CD4-positive, alpha-beta T cell treated with Interleukin-2 at 100 ng/mL for 4 hours (primary cell): Measurements from ENCODE around the gene AFMID.
"Not testable (repeated sequence)": the region's sequence is repeated elsewhere in the genome, so short reads cannot be mapped to it uniquely, and the experiment has no call there.

Source experiments
- DNase-seq: peaks from one replicate; pipeline ENCODE4 v3.0.0-alpha.2; 2020; ENCODE audit warnings: low spot score

The AFMID gene

DNA sequence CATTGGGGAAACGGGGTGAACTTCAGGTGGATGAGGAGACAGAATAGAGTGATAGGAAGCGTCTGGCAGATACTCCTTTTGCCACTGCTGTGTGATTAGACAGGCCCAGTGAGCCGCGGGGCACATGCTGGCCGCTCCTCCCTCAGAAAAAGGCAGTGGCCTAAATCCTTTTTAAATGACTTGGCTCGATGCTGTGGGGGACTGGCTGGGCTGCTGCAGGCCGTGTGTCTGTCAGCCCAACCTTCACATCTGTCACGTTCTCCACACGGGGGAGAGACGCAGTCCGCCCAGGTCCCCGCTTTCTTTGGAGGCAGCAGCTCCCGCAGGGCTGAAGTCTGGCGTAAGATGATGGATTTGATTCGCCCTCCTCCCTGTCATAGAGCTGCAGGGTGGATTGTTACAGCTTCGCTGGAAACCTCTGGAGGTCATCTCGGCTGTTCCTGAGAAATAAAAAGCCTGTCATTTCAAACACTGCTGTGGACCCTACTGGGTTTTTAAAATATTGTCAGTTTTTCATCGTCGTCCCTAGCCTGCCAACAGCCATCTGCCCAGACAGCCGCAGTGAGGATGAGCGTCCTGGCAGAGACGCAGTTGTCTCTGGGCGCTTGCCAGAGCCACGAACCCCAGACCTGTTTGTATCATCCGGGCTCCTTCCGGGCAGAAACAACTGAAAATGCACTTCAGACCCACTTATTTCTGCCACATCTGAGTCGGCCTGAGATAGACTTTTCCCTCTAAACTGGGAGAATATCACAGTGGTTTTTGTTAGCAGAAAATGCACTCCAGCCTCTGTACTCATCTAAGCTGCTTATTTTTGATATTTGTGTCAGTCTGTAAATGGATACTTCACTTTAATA is 37.3 kb downstream of the AFMID start:
- no peak for DNase-seq

- no peak for DNase-seq
These were observed 38.1 kb downstream of the AFMID start for GRCh38 chr17:78225088-78225865.

DNA sequence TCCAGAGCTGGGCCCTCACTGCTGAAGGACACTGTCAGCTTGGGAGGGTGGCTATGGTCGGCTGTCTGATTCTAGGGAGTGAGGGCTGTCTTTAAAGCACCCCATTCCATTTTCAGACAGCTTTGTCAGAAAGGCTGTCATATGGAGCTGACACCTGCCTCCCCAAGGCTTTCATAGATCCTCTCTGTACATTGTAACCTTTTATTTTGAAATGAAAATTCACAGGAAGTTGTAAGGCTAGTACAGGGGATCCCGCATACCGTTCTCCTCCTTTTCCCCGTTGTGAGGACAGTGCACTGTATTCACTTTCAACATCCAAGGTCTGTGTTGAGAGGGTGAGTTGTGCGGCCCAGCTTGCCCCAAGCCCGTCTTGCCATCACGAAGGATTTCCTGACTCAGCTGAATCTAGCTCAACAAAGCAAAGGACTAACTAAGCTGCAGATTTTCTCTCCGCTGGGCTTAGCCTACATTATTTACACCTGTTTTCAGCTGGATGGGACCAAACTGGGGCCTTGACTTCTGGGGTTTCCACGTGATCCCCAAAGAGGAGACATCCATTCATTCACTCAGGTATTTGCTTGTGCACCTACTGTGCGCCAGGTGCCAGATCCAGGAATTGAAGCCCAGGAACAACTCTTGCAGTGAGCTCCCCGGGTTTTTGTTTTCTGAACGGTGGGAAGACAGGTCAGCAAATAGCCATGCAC is 39.0 kb downstream of the AFMID start:
- no peak for DNase-seq

DNA sequence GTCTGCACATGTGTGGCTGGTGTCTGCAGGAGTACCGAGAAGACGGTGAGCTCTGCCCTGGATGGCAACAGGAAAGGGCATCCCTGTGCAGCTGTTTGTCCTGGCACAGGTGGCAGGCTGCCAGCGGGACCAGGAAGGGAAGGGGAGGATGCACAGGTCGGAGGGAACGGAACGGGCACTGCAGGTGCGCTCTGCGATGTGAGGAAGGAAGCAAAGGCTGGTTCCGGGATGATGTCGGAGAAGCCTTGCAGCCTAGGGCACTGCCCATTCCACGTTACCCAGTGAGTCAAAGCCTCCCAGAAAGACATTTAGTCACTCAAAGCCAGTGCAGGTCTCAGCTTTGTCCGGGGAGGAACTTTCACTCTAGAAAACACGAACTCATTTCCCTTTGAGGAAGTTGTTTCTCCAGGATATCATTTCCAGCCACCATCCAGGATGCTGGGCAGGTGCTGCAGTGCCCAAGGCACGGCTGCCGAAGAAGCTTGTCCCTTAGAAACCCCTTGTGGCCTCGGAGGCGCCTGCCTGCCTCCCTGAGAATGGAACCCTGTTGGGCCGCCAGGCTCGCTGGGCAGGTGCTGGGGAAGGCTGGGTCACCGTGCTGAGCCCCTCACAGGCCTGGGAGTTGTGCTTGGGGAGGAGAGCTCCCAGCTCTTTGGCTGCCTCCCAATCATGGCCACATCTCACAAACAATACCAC is 39.7 kb downstream of the AFMID start:
- DNase-seq: no peak

DNA sequence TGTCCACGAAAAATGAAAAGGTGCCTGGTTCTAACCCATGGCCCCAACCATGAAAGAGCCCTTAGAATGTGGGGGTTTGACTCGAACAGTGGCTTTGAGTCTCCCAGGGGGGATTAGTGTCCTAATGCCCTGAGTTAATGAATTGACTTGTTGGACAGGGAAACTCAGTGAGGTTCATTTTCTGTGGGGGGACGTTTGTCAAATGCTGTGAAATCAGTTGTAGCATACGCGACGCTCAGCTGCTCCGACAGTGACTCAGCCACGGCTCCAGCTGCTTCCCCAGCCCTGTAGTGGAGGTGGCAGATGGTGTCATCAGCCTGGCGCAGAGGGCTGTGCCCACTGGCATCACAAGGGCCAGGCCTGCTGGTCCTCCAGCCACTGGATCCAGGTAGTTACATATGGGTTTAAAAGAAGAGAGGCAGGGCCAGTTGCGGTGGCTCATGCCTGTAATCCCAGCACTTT is 40.3 kb downstream of the AFMID start:
- no peak for DNase-seq

DNA sequence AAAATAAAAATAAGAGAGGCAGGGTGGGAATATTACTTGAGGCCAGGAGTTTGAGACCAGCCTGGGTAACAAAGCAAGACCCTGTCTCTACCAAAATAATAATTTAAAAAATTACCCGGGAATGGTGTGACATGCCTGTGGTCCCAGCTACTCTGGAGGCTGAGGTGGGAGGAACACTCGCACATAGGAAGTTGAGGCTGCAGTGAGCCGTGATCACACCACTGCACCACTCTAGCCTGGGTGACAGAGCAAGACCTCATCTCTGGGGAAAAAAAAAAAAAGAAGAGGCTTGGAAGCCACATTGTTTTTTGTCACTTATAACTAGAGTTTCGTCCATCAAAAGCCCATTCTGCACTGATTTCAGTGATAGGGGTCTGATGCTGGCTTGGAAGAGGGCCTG is 41.0 kb downstream of the AFMID start:
- DNase-seq: no peak

GRCh38 chr17:78230252-78230962 is 43.2 kb downstream of the AFMID start:
- DNase-seq: no peak

DNA sequence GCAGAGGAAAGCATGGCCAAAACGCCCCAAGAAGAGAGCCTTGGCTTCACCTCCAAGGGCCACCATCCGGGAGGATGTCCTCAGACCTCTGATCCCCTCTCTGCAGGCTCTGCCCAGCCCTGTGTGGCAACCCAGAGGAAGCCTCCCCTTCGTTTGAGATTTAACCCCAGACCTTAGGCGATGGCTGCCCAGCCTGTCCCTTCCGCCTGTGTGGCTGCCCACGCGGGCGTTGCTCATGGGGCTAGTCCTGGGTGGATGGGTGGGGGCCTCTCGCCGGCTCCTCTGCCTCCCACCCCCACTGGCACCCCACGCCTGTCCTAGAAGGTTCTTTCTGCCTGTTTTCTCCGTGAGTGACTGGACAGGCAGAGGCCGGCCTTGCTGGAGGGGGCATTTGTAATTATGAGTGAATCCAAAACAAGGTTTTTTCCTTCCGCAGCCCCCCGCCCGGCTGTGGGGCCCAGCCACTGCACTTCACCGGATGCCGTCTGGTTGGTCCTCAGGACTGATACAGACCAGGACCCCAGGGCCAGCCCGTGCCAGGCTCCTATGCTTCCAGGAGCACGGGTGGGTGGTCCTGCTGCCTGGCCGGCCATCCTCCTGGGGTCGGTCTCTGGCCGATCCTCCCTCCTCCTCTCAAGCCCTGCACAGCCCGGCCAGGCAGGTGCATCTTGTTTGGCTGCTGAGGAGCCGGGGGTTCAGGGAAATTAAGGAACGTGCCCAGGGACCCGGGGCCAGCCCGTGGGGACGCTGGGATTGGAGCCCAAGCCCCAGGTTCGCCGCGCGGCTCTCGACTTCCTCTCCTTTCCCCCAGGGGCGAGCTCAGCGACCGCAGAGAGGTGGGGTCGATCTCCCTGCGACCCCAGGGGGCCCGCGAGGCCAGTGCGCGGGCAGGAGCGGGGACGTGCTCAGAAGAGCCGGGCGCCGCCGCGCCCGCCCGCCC is 44.1 kb downstream of the AFMID start, which contains the start of gene TMEM235:
Gene TMEM235 (plus strand): TSS at position 636 of the 940 bp plus-strand sequence. CDS start 393 bp downstream, outside the sequence.
- DNase-seq: no peak

GRCh38 chr17:78231991-78232858 is 45.1 kb downstream of the AFMID start:
- DNase-seq: no peak

DNA sequence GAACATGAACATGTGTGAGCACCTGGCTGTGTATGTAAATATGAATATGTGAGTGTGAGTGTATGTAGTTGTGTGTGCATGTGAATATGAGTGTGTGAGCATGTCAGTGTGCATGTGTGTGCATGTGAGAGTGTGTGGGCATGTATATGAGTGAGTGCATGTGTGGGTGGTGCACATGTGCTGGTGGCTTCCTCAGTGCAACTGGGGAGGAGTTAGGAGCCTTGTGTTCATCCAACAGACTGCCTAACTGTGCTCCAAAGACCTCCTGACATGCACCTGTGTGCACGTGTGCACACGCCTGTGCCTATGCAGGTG is 45.7 kb downstream of the AFMID start:
- DNase-seq: no peak

DNA sequence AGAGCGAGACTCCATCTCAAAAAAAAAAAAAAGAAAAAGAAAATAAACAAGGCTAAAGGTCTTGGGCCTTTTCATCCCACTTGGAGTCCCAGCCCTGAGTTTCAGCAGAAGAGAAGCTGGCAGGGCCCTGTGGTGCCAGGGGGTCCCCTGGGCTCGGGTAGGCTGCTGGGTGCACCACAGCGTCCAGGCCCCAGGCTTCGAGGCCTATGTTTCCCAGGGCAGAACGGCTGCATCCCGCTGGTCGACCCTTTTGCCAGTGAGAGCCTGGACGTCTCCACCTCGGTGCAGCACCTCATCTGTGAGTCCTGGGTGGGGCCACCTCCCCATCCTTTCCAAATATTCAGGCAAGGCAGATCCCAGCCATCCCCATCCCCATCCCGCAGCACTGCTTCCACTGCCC is 46.5 kb downstream of the AFMID start:
- DNase-seq: no peak

DNA sequence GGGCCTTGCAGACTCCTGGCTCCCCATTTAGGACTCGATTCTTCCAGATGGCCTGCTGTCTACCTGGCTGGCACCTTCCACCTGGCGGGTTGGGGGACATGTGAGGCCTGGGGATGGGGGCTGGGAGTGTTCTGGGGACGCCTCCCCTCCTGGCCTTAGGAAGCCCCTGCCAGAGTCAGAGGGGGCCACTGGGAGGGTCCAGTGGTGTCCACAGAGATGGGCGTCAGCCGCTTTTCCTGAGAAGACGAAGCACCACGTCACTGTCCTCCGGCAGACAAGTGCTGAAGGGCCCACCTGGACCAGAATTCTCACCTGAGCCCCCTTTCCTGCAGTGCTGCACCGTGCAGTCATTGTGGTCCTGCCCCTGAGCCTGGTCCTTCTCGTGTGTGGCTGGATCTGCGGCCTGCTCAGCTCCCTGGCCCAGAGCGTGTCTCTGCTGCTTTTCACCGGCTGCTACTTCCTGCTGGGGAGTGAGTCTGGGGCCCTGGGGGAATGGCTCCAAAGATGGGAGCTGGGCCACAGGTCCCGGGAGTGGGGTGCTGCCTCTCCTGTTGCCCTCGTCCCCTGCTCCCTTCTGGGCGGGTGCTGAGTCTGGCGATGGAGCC is 47.2 kb downstream of the AFMID start:
- no peak for DNase-seq

- DNase-seq: not testable (repeated sequence)
These were observed 47.9 kb downstream of the AFMID start for GRCh38 chr17:78235022-78235421.

DNA sequence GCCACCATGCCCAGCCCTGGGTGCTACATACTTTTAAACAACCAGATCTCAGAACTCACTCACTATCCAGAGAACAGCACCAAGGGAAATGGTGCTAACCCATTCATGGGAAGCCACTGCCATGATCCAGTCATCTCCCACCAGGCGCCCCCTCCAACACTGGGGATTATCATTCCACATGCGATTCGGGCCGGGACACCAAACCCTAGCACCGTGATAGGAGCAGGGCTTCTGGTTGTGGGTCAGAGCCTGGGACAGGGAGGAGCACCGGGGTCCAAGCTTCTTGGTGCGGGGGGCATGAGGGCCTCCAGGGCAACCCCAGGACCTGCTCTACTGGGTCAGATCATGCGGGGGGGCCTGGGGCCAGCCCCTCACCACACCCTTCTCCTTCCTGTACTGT is 48.7 kb downstream of the AFMID start:
- no peak for DNase-seq

DNA sequence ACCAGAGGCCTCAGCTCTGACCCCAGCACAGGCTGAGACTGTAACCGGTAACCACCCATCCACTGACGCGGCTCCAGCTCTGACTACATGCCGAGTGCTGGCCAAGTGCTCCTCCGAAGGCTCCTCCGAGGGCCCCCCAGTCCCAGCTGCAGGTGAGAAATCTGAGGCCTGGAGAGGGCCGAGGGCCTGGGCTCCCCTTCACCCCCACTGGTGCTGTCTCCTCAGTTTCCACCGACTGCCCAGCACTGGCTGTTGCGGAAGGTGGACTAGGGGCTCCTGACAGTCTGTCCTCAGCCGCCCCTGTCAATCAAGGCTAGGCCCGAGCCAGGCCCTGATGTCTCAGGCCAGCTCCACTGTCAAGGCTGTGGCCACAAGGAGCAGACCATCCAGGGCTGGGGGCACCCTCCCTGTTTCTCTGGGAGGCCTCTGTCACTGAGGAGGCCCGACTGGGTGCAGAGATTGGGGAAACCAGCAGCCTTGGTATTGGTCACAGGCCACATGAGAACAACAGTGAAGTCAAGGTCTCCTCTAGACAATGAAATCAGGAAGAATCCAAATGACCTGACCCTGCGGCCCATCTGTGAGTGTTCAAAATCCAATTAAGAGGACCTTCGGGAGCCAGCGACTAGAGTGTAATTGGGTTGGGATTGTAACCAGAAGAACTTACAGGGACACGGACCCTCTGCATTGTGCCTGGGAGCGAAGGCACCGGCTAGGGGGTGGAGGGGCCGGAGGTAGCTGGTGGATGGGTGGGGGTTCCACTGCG is 49.4 kb downstream of the AFMID start:
- no peak for DNase-seq

DNA sequence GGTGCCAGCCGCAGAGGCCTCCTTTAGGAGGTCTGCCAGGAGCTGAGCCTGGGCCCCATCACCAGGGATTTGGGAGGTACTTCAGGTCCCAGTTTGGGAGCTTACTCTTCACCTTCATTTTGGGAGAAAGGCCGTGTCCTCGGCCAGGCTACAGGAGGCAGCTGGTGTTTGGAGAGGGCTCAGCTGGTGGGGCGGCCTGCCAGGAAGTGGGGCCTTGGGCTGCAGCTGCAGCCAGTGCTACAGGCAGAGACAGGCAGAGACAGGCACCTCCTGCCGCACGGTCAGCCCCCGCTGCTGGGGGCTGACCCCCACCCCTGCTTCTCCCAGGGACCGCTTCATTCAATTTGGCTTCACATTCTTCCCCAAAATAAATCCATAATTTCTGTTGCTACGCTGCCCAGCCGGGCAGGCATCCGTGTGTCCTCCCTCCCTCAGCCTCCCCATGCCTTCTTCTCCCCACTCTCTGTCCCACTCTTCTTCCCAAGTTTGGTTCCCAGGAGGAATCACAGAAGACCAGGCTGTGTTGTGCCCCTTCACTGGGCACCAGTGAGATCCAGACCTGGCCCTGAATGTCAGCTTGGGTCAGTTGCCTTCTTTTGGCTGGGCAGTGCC is 50.3 kb downstream of the AFMID start:
- DNase-seq: no peak

DNA sequence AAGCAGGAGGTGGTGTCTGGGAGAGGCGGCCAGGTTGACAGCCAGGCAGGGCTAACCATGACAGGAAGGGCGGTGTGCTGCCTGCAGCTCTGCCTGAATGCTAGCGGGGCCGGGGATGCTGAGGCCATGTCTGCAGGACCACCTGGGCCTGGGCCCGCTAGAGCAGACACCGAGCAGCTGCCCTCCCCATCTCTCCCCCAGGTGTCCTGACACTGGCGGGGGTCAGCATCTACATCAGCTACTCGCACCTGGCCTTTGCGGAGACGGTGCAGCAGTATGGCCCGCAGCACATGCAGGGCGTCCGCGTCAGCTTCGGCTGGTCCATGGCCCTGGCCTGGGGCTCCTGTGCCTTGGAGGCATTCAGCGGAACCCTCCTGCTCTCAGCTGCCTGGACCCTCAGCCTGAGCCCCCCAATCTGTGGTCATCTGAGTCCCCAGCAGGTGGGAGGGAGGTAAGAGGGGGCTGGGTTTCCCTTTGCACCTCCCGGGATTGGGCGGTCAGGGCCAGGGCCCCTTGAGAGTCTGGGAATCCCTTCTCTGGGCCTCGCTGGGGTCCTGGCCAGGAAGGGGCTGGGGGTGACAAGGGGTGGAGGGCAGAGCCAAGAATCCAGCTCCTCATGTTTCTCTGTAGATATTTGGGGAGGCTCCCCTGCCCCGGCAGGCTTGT is 51.8 kb downstream of the AFMID start:
- no peak for DNase-seq
